ENCODE results near the gene TOP3A. TPM values are rescaled to one million over a fixed set of nuclear protein-coding genes. Genes with fewer than 3 reads are reported as not detected.

The TOP3A gene
- total RNA-seq, 1 experiment from 2014 or later = 48.8 TPM

GRCh38 chr17:18257268-18257981, 57.4 kb downstream of the TOP3A start:
- Histone ChIP-seq H3K9ac (ENCODE audit: low read length) (peak overlapping the region; percentile 94), H3K4me2 (ENCODE audit: low read length) (peak overlapping the region; percentile 88), H3K36me3 (ENCODE audit: control insufficient read depth in 1 of 2, insufficient read depth in 2 of 2, low read length in 2 of 2) (peaks cover 12 to 27% of the 10 kb centered on the region in 2 experiments), H3K27me3 (ENCODE audit: insufficient read depth, low read length) (no peaks in the 10 kb centered on the region), H3K4me1 (ENCODE audit: control insufficient read depth in 1 of 2, insufficient read depth in 2 of 2, low read length in 2 of 2) (peaks cover 30 to 43% of the 10 kb centered on the region in 2 experiments), H2AFZ (ENCODE audit: low read depth, low read length, poor library complexity, severe bottlenecking) (no peak overlapping the region), H3K9me3 (ENCODE audit: control insufficient read depth in 1 of 2, insufficient read depth in 1 of 2, low read depth in 1 of 2, low read length in 2 of 2) (no peaks in the 10 kb centered on the region), H3K79me2 (ENCODE audit: insufficient read depth, low read length) (peaks cover 51% of the 10 kb centered on the region), H3K4me3 (replicated peaks in 1 of 2; ENCODE audit: low read depth in 1 of 2, low read length in 2 of 2) (peak overlapping the region; percentile 87 to 92), H4K20me1 (ENCODE audit: insufficient read depth) (no peaks in the 10 kb centered on the region), H3K9me2 (ENCODE audit: insufficient read depth) (no peaks in the 10 kb centered on the region), H3K27ac (ENCODE audit: low read depth, low read length) (peak overlapping the region; percentile 96)
- intact Hi-C loops (cut with micrococcal nuclease) = no loop called here
- TF ChIP-seq ELF1 (IDR thresholded peaks at IDR 0.05; ENCODE audit: borderline replicate concordance, low read depth) (no peak), FOSL1 (IDR thresholded peaks at IDR 0.05; ENCODE audit: low read depth) (no peak), RAD21 (IDR thresholded peaks at IDR 0.05; ENCODE audit: low read depth) (no peak), EZH2 (IDR thresholded peaks at IDR 0.05) (no peak), ATF3 (IDR thresholded peaks at IDR 0.05) (no peak), POLR2AphosphoS5 (IDR thresholded peaks at IDR 0.05; ENCODE audit: low read depth, low read length) (no peak), CEBPB (IDR thresholded peaks at IDR 0.05; ENCODE audit: low read depth) (no peak), YY1 (IDR thresholded peaks at IDR 0.05; ENCODE audit: extremely low read depth, insufficient replicate concordance, low read depth, low read length) (no peak), EGR1 (IDR thresholded peaks at IDR 0.05; ENCODE audit: low read depth) (no peak), SP1 (IDR thresholded peaks at IDR 0.05; ENCODE audit: low read depth) (no peak), ZBTB33 (IDR thresholded peaks at IDR 0.05; ENCODE audit: extremely low read depth, insufficient replicate concordance, low read length) (no peak), MAX (IDR thresholded peaks at IDR 0.05) (no peak), SIN3A (IDR thresholded peaks at IDR 0.05; ENCODE audit: low read depth) (no peak), POLR2A (IDR thresholded peaks at IDR 0.05; ENCODE audit: borderline replicate concordance, extremely low read depth, insufficient read depth, insufficient read length) (no peak), ZFX (IDR thresholded peaks at IDR 0.05) (no peak), EZH2phosphoT487 (IDR thresholded peaks at IDR 0.05; ENCODE audit: borderline replicate concordance) (no peak), ZNF274 (IDR thresholded peaks at IDR 0.05; ENCODE audit: low read depth, low read length) (no peak), TCF7L2 (IDR thresholded peaks at IDR 0.05; ENCODE audit: borderline replicate concordance, extremely low read depth, insufficient read depth, insufficient read length) (no peak), REST (IDR thresholded peaks at IDR 0.05; ENCODE audit: low read depth) (no peak)
- ChIA-PET RAD21 (ENCODE audit: low non-redundant PET in 1 of 2, low total read pairs in 2 of 2, uncharacterized antibody in 2 of 2, unreplicated experiment in 2 of 2) (no interaction called here), POLR2A (no interaction called here), CTCF (no interaction called here)
- DNase-seq (ENCODE audit: low read depth, low spot score) (no peak), ATAC-seq (peak; percentile 26)
- TSS peak; percentile 39 for BruUV-seq (replicated peaks)
